NCI-H510A treated with DMSO at 0.1 percent for 48 hours (cell line): Measurements from ENCODE around the gene C16orf86.
A peak's percentile ranks its signal among the peaks of the same experiment; 100 is the strongest.

ENCODE experiments used
- DNase-seq: peaks from one replicate; lab custom pipeline; 2025; lab: John Stamatoyannopoulos, UW

Gene C16orf86

GRCh38 chr16:67653789-67654402, 12.7 kb upstream of the C16orf86 start:
- no peak for DNase-seq

- DNase-seq: no peak
These were observed 12.2 kb upstream of the C16orf86 start for GRCh38 chr16:67654403-67654911.

GRCh38 chr16:67655363-67655762, 11.3 kb upstream of the C16orf86 start:
- DNase-seq: no peak

GRCh38 chr16:67656344-67657016, 10.1 kb upstream of the C16orf86 start:
- DNase-seq: no peak

GRCh38 chr16:67657017-67657608, 9.5 kb upstream of the C16orf86 start:
- no peak for DNase-seq

- DNase-seq: no peak
These were observed 8.7 kb upstream of the C16orf86 start for GRCh38 chr16:67657751-67658518.

- DNase-seq: no peak
These were observed 7.6 kb upstream of the C16orf86 start for GRCh38 chr16:67658849-67659674.

- peak; percentile 61 for DNase-seq
These were observed 6.7 kb upstream of the C16orf86 start, which contains the start of gene ACD for GRCh38 chr16:67659675-67660563. Gene ACD, minus strand, starts transcription at chr16:67660260. Its CDS starts 40 bp downstream, at chr16:67660220.

GRCh38 chr16:67660564-67661028, 6.0 kb upstream of the C16orf86 start, which contains the start of gene PARD6A:
Gene PARD6A, plus strand, starts transcription at chr16:67660960. Its CDS starts 79 bp downstream, at chr16:67661039.
- DNase-seq: peak; percentile 81

- peak; percentile 52 for DNase-seq
These were observed 5.4 kb upstream of the C16orf86 start for GRCh38 chr16:67661101-67661761.

GRCh38 chr16:67661886-67662652, 4.5 kb upstream of the C16orf86 start:
- no peak for DNase-seq

GRCh38 chr16:67662653-67663010, 4.0 kb upstream of the C16orf86 start:
- DNase-seq: no peak

- DNase-seq: no peak
These were observed 3.3 kb upstream of the C16orf86 start for GRCh38 chr16:67663151-67663876.

- DNase-seq: no peak
These were observed 2.8 kb upstream of the C16orf86 start for GRCh38 chr16:67663877-67664222.

- no peak for DNase-seq
These were observed 2.4 kb upstream of the C16orf86 start for GRCh38 chr16:67664258-67664657.

GRCh38 chr16:67664871-67665270, 1.7 kb upstream of the C16orf86 start:
- DNase-seq: no peak

- no peak for DNase-seq
These were observed 1.0 kb upstream of the C16orf86 start for GRCh38 chr16:67665598-67665997.

- DNase-seq: peak; percentile 27
These were observed 522 bp upstream of the C16orf86 start for GRCh38 chr16:67666032-67666551.
